Spleen (tissue), 11 donors: ENCODE measurements around the gene DMRT1. TPM values are rescaled to one million over a fixed set of nuclear protein-coding genes. Genes with fewer than 3 reads are reported as not detected.

Experiments
- DNase-seq: peaks from one replicate; pipeline ENCODE4 v3.0.0-alpha.2; 2020
- H3K27ac ChIP-seq, 8 donors: fragments of 200-600 bp; sonication (generic) in 7 of 8; 1 replicate in 4 of 8; 2 replicates in 4 of 8; pipeline versions ENCODE4 v1.5.0 to v1.8.0; 2016 to 2021; ENCODE audit warnings: inconsistent platforms in 4 of 8, mild to moderate bottlenecking in 4 of 8, moderate library complexity in 1 of 8
- H3K27me3 ChIP-seq, 7 donors: fragments of 200-600 bp; sonication (generic) in 6 of 7; replicated peaks in 1 of 7; 1 replicate in 4 of 7; 2 replicates in 3 of 7; pipeline versions ENCODE4 v1.5.0 to v1.8.0; 2016 to 2021; ENCODE audit warnings: inconsistent platforms in 3 of 7, mild to moderate bottlenecking in 1 of 7
- H3K36me3 ChIP-seq, 6 donors: fragments of 200-600 bp; sonication (generic) in 5 of 6; 1 replicate in 4 of 6; 2 replicates in 2 of 6; pipeline versions ENCODE4 v1.5.0 to v1.8.0; 2016 to 2021; ENCODE audit warnings: inconsistent platforms in 2 of 6
- H3K4me1 ChIP-seq, 6 donors: fragments of 200-600 bp; sonication (generic) in 5 of 6; 1 replicate in 3 of 6; 2 replicates in 3 of 6; pipeline versions ENCODE4 v1.5.0 to v1.8.0; 2016 to 2021; ENCODE audit warnings: inconsistent platforms in 3 of 6
- H3K4me3 ChIP-seq, 8 donors: fragments of 200-600 bp; sonication (generic) in 7 of 8; 1 replicate in 4 of 8; 2 replicates in 4 of 8; pipeline versions ENCODE4 v1.5.0 to v1.8.0; 2016 to 2021; ENCODE audit warnings: inconsistent platforms in 4 of 8, mild to moderate bottlenecking in 4 of 8, moderate library complexity in 2 of 8
- H3K9me3 ChIP-seq, 8 donors: fragments of 200-600 bp; sonication (generic) in 7 of 8; 1 replicate in 4 of 8; 2 replicates in 4 of 8; pipeline versions ENCODE4 v1.5.0 to v1.8.0; 2016 to 2021; ENCODE audit warnings: inconsistent platforms in 4 of 8
- POLR2A ChIP-seq, 3 donors: fragments of 450-650 bp; IDR thresholded peaks; one replicate each; pipeline ENCODE4 v1.5.1; 2017; ENCODE audit warnings: antibody characterized with exemption in 3 of 3, mild to moderate bottlenecking in 1 of 3
- POLR2AphosphoS5 ChIP-seq, 3 donors: sonication (generic); formaldehyde crosslinking; IDR thresholded peaks; one replicate each; pipeline ENCODE4 v1.5.1; 2017; ENCODE audit warnings: antibody characterized with exemption in 3 of 3
- WGBS, 5 donors: extraction: QIAGEN DNeasy Blood & Tissue Kit in 3 of 5; methylation state at CpG; one replicate each; pipeline versions ENCODE4 v1.1.5 to v1.1.7; 2013 to 2018; 5-methylcytosine and 5-hydroxymethylcytosine counted together
- intact Hi-C: fragments of 100-400 bp; cut with DNase I; formaldehyde crosslinking; loops from one replicate; pipeline ENCODE4 v1.15.0; 2023; ENCODE audit warnings: low total_unique reads
- polyA plus RNA-seq, 3 donors: library from polyadenylated mRNA; stranded (reverse); fragments of 200-250 nt; gene quantifications; one replicate each; pipeline ENCODE4 v1.2.1, GENCODE V29; 2013
- total RNA-seq, 7 donors: library from RNA; depleted of rRNA in 3 of 7; stranded (reverse); fragments of >200 nt in 3 of 7; fragmentation: NEBNext Ultra II Directional in 4 of 7; extraction: Animal tissue kit (Norgen Biotek cat#: 25700) in 4 of 7; gene quantifications; one replicate each; pipeline versions ENCODE4 v1.1.0 to v1.2.1, GENCODE V29; 2016 to 2021
- TF ChIP-seq, protein P1 (sequence below), 11 experiments: fragments of 200-600 bp in 7 of 11; fragments of 450-650 bp in 4 of 11; sonication (generic) in 4 of 11; IDR thresholded peaks in 8 of 11; conservative IDR thresholded peaks in 3 of 11; 1 replicate in 7 of 11; 2 replicates in 4 of 11; pipeline versions ENCODE4 v1.4.0 to v1.8.0; 2016 to 2021; ENCODE audit warnings: antibody characterized with exemption in 11 of 11, inconsistent platforms in 4 of 11, mild to moderate bottlenecking in 1 of 11
- donor health status: healthy with polysubstance abuse.
- donor health status: DM: no; HTN: no; CAD: no; lungs with moderate emphysema.
- donor health status: DM: no; HTN: no; CAD: no.
- donor health status: Bipolar disorder and iron deficiency.
- donor health status: healthy.
- donor health status: DM: no; HTN: no; CAD: no.
- donor health status: DM: yes; HTN: yes; CAD: no.

Gene DMRT1
- total and polyA plus RNA-seq, 10 donors: not detected

GRCh38 chr9:795869-796268 is 45.6 kb upstream of the DMRT1 start:
- H3K27ac ChIP-seq: no peak overlapping the region
- H3K9me3 ChIP-seq: no peaks in the 10 kb centered on the region
- no peaks in the 10 kb centered on the region for H3K36me3 ChIP-seq
- TF ChIP-seq POLR2A (IDR thresholded peaks at IDR 0.05): no peak
- TF ChIP-seq, protein P1, sequence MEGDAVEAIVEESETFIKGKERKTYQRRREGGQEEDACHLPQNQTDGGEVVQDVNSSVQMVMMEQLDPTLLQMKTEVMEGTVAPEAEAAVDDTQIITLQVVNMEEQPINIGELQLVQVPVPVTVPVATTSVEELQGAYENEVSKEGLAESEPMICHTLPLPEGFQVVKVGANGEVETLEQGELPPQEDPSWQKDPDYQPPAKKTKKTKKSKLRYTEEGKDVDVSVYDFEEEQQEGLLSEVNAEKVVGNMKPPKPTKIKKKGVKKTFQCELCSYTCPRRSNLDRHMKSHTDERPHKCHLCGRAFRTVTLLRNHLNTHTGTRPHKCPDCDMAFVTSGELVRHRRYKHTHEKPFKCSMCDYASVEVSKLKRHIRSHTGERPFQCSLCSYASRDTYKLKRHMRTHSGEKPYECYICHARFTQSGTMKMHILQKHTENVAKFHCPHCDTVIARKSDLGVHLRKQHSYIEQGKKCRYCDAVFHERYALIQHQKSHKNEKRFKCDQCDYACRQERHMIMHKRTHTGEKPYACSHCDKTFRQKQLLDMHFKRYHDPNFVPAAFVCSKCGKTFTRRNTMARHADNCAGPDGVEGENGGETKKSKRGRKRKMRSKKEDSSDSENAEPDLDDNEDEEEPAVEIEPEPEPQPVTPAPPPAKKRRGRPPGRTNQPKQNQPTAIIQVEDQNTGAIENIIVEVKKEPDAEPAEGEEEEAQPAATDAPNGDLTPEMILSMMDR (IDR thresholded peaks at IDR 0.05 in 8 of 11, conservative IDR thresholded peaks at IDR 0.05 in 3 of 11): no peak
- WGBS, 5 donors: 95 to 100% (median 96%) methylated on average over 6 of the region's 6 CpGs
- no peak overlapping the region for H3K4me3 ChIP-seq
- intact Hi-C loops: no loop called here
- DNase-seq: no peak
- H3K27me3 ChIP-seq: peaks cover 0 to 4% (median 0%) of the 10 kb centered on the region in 7 donors
- H3K4me1 ChIP-seq: no peaks in the 10 kb centered on the region

GRCh38 chr9:800591-801150 is 40.8 kb upstream of the DMRT1 start:
- Histone ChIP-seq H3K9me3 (no peaks in the 10 kb centered on the region), H3K4me3 (no peak overlapping the region), H3K36me3 (no peaks in the 10 kb centered on the region), H3K27me3 (peaks cover 0 to 3% (median 0%) of the 10 kb centered on the region in 7 donors), H3K4me1 (no peaks in the 10 kb centered on the region), H3K27ac (no peak overlapping the region)
- TF ChIP-seq POLR2AphosphoS5 (IDR thresholded peaks at IDR 0.05) (no peak), POLR2A (IDR thresholded peaks at IDR 0.05) (no peak)
- TF ChIP-seq, protein P1 (IDR thresholded peaks at IDR 0.05 in 8 of 11, conservative IDR thresholded peaks at IDR 0.05 in 3 of 11): no peak
- 61 to 69% (median 65%) methylated on average over 9 of the region's 9 CpGs for WGBS, 5 donors
- intact Hi-C loops: no loop called here
- DNase-seq: no peak

- Histone ChIP-seq H3K4me3 (no peak overlapping the region), H3K4me1 (no peaks in the 10 kb centered on the region), H3K9me3 (no peaks in the 10 kb centered on the region), H3K27ac (no peak overlapping the region), H3K36me3 (no peaks in the 10 kb centered on the region), H3K27me3 (peaks cover 0 to 12% (median 0%) of the 10 kb centered on the region in 7 donors)
- DNase-seq: no peak
- intact Hi-C loops: no loop called here
- WGBS, 5 donors: 64 to 79% (median 69%) methylated on average over 11 of the region's 11 CpGs
- TF ChIP-seq POLR2A (IDR thresholded peaks at IDR 0.05): no peak
- TF ChIP-seq, protein P1 (IDR thresholded peaks at IDR 0.05 in 8 of 11, conservative IDR thresholded peaks at IDR 0.05 in 3 of 11): no peak
- no peak for TF ChIP-seq POLR2AphosphoS5 (IDR thresholded peaks at IDR 0.05)
Observed at GRCh38 chr9:801399-802071, 40.0 kb upstream of the DMRT1 start.

GRCh38 chr9:804026-804425 is 37.5 kb upstream of the DMRT1 start:
- intact Hi-C loops: no loop called here
- no peak for DNase-seq
- Histone ChIP-seq H3K4me1 (no peaks in the 10 kb centered on the region), H3K27ac (no peak overlapping the region), H3K36me3 (no peaks in the 10 kb centered on the region), H3K9me3 (no peaks in the 10 kb centered on the region), H3K27me3 (peaks cover 0 to 20% (median 0%) of the 10 kb centered on the region in 7 donors), H3K4me3 (no peak overlapping the region)
- TF ChIP-seq, protein P1 (IDR thresholded peaks at IDR 0.05 in 8 of 11, conservative IDR thresholded peaks at IDR 0.05 in 3 of 11): no peak
- TF ChIP-seq POLR2A (IDR thresholded peaks at IDR 0.05): no peak
- no peak for TF ChIP-seq POLR2AphosphoS5 (IDR thresholded peaks at IDR 0.05)
